Stimulated activated CD4-positive, alpha-beta T cell treated with anti-CD3 and anti-CD28 coated beads, Interleukin-12 subunit alpha, Interleukin-12 subunit beta, amount 100 ng/mL, for 24 hours (primary cell): ENCODE data around the gene SMPD2.

Experiments
- DNase-seq, 2 experiments: peaks; one replicate each; pipeline ENCODE4 v3.0.0-alpha.2; 2020; ENCODE audit warnings: low read depth in 2 of 2

SMPD2 gene

DNA sequence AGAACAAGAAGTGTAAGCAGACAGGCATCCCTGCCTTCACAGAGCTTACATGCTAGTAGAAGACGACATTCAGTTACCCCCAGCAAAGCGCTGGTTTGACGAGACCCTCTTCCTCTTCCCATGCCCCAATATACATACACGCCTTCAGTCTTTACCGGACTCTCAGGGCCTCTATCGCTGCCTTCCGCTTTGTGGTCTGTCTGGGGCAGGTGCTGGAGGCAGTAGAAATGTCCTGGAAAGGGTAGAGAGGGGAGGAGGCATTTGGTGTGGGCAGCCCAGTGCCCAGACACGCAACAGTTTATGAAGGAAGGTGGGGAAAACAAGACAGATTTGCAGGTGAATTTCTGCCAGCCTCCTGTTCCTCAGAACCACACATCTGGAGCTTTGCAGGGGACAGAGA lies 6.0 kb downstream of the SMPD2 start:
- DNase-seq = no peak

DNA sequence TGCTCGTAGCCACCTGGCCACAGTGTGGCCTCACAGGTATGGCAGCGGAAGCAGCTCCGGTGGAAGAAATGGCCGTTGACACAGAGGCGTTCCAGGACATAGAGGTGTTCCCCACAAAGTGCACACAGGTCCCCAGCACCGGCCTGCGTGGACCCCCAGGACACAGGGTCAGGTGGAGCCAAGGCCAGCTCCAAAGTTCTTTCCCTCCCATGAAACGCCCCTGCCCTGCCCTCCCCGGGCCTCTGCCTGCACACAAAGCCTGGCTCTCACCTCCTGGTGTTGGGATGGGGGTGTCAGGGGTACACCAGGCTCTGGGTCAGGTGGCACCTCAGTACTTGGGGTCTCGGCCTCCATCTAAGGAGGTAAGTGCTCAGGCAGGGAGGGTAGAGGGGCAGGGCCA lies 6.6 kb downstream of the SMPD2 start:
- no peak for DNase-seq

GRCh38 chr6:109447878-109448555 lies 7.5 kb downstream of the SMPD2 start:
- no peak for DNase-seq

- no peak for DNase-seq
Observed at GRCh38 chr6:109448615-109449014, 8.1 kb downstream of the SMPD2 start.

- no peak for DNase-seq
Observed at GRCh38 chr6:109449064-109449794, 8.7 kb downstream of the SMPD2 start.

DNA sequence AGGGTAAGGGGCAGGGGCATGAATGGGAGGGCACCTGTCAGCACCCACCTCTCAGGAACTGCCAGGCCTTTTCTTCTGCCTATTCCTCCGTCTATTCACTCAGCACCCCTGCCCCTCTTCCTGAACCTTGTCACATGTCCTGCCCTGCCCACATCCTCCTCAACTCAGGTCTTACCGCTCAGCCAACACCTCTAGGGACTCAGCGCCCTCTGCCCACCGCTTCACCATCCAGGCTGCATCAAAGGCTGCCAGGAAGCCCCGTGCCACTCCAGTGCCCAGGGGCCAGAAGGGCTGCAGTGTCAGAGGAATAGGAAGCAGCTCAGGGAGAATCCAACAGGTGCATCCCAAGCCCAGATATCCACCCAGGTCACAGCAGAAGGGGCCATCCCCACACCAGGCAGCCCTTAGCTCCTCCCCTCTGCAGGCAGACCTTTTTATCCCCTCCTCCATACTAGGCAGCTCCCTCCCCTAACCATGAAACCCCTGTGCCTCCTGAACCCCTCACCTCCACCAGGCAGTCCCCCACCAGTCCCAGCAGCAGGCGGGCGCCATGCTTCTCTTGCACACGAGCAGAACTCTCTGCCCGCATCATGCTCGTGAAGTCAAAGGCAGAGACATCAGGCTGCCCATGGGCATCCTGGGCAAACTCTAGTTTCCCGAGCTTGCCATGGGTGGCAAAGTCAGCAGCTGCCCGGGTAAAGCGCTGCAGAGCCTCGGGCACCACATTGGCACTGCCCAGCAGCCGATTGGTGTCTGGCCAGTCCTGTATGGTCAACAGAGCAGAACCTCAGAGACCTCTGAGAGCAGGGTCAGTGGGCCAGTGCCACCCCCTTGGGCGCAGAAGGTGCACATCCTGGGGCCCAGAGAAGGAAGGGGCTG lies 9.5 kb downstream of the SMPD2 start:
- no peak for DNase-seq

DNA sequence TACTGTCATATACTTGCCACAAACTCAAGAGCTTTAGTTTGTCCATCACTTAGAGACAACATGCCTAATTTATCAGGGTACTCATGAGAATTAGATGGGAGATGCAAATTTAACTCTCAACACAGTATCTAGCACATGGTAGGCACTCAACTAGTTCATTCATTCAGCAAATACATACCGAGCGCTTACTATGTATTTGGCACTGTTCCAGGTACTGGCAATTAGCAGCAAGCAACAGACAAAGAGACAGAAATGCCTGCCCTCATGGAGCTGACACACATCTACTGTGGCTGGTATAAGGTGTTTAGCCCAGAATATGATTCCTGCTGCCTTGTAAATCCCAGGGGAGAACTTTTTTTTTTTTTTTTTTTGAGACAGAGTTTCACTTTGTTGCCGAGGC lies 10.3 kb downstream of the SMPD2 start:
- no peak for DNase-seq

GRCh38 chr6:109451376-109451775 lies 10.9 kb downstream of the SMPD2 start:
- no peak for DNase-seq

DNA sequence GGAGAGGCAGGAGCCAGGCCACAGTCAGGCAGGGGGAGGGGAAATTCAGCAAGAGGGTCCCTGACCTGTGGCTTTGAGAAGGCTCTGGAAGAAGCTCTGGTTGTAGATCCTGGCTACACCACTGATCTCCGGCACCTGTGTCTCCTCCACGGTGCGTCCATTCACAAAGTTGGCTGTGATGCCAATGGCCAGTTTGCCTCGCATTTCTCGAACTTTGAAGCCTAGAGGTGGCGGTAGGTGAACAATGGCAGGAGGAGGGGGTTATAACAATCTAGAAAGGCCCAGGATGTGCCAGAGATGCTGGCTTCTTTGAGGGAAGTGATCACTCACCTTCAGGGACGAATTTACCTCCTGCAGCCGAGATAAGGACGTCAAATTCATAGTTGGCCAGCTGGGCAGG lies 11.7 kb downstream of the SMPD2 start:
- no peak for DNase-seq

- no peak for DNase-seq
Observed at GRCh38 chr6:109453156-109453555, 12.6 kb downstream of the SMPD2 start.

DNA sequence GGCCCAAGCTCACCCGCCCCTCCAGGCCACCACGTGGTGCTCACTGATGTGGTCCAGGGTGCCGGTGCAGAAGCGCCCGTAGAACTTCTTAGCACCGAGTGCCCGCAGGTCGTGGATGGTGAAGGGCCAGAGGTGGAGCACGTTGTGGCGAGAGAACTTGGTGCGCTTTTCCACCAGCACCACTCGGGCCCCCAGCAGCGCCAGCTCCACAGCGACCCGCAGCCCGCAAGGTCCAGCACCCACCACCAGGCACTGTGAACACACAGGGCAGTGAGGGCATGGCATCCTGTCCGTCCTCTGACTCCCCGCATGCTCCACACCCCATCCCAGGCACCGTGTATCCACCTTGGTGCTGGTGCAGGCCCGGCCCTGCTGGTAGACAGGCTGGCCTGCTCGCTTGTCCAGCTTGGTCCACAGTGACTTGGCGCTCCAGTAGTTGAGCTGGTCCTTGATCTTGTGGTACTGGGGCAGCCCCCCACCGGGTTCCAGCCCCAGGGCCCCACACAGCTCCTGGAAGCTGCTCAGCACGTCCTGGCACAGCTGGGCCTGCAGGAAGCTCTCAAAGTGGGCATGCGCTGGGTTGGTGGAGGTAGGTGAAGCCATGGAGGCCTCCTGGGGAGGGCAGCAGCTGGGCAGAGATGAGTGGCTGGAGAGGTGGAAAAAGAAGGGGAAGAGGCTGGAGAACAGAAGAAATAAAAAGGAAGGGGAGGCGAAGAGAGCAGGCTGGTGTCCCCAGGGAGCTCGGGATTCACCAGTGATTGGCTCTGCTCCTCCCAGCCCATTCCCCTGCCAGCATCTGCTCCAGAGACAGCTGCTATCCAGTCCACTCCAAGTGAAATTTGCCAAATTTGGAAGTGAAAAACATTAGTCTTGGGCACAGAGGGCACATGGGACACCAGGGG lies 13.3 kb downstream of the SMPD2 start:
- no peak for DNase-seq

GRCh38 chr6:109454496-109455436 lies 14.2 kb downstream of the SMPD2 start:
- DNase-seq = peak in 1 of 2 experiments; percentile 47

DNA sequence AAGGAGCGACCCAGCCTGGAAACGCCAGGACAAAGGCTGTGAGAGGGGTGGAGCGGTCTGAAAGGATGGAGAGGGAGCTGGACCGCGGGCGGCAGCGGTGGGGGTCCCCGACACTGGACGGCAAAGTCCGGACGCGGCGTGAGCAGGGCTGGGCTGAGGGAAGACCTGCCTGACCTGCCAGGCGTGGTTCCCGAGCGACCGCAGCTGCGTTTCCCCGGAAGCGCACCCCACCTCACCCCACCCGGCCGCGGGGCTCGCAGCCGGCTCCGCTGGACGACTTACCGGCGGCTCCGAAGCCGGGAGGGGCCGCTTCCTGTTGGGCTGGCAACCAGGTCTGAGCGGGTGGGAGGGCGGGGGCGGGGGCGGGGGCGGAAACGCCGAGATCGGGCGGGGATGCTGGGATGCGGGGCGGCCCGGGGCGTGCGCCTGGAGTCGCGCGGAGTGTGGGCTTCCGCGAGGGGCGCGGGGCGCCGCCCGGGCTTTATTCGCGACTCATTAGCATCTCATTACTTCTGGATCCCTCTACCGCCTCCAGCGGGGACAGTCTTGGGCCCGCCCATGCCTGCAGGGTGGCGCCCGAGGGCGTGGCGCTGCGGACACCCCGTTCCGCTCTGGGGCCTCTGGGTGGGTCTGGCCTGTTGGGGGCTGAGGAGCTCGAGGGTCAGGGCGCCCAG lies 15.1 kb downstream of the SMPD2 start, which contains the start of gene MICAL1:
MICAL1 (minus strand) TSS at position 336 of the 674 bp plus-strand sequence. CDS start 1,576 bp downstream, outside the sequence.
- peak in 1 of 2 experiments; percentile 46 for DNase-seq

GRCh38 chr6:109456111-109456583 lies 15.6 kb downstream of the SMPD2 start:
- no peak for DNase-seq

DNA sequence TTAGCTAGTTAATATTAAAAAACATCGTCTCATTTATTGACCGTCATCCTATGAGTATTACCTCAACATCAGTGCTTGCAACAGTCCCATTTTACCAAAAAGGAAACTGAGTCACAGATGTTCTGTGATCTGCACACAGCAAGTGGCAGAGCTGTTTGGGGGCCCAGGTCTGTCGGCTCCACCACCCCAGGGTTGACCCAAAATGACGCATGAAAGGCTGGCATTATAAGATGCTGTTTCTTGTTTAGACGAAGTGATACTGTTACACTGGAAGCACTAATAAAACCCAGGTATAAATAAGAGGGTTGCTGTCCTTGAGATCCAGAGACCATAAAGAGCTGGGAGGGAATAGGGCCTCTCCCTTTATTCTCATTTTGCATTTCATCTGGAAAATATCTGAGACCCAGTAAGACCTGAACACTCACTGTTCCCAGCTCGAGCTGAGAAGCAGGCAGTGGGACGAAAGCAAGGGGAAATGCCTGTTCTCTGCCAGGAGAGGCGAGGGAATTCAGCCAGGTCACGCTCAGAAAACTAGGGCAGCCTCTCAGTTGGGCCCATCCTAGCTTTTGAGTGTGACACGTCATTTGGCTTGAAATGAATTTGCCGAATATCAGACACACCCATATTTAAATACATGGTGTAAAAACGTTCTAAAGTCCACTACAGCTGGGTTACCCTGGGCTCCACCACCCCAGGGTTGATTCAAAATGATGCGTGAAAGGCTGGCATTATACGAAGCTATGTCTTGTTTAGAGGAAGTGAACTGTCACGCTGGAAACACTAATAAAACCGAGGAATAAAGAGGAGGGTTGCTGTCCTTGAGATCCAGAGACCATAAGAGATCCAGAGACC lies 16.4 kb downstream of the SMPD2 start:
- no peak for DNase-seq

- no peak for DNase-seq
Observed at GRCh38 chr6:109457562-109457996, 17.1 kb downstream of the SMPD2 start.

DNA sequence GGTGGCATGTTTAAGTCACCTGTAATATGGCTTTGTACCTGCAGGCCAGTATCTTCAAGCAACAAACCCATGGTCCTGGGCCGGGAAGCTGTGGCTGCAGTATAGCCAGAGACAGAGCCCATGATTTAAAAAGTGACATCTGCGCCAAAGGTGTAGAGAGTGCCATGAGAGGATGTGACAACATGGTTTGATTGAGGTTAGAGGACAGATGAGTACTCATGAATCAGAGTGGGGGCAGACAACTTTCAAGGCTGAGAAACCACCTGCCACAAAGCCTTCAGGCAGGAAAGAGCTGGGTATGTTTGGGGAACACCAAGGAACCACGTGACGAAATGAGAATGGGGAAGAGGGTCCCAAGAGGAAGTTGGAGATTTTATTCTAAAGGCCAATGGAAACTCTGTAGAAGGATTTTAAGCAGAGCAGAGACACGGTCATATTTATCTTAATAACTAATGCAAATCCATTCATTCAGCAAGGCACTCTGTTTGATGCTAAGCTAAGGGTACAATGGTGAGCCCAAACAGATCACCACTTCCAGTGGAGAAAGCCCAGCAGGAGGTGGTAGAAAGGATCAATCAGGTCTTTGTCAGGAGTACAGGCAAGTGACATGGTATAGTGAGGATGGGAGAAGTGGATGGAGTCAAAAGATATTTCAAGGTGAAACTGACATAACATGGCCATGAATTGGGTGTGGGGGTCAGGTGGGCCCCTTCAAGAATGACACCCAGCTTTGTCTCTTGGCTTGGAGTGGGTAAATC lies 18.4 kb downstream of the SMPD2 start:
- no peak for DNase-seq
